MM.1S (cell line): ENCODE results near the gene BPIFA3.

Experiments
- CTCF ChIP-seq: fragments of 300-600 bp; sonication (generic); IDR thresholded peaks from 2 replicates; pipeline ENCODE4 v1.5.1; 2016; ENCODE audit warnings: antibody characterized with exemption, low read length, mixed read lengths
- EZH2 ChIP-seq: fragments of 300-600 bp; sonication (generic); optimal IDR thresholded peaks from 2 replicates; pipeline ENCODE3; 2017; ENCODE audit warnings: low read depth, mild to moderate bottlenecking, antibody characterized with exemption, low read length, mixed read lengths

GRCh38 chr20:33199026-33199425, 18.1 kb upstream of the BPIFA3 start:
- TF ChIP-seq CTCF (no peak), EZH2 (no peak)
